ENCODE measurements around the gene MEP1A.

Gene MEP1A

GRCh38 chr6:46796848-46797580 lies 3.8 kb downstream of the MEP1A start:
- POLR2A ChIA-PET, result no interaction called here
- H3K4me3 ChIP-seq (ENCODE audit: low read depth, low read length), result no peak overlapping the region
- no peak for TF ChIP-seq CTCF (IDR thresholded peaks at IDR 0.05; ENCODE audit: insufficient read depth, low read length, missing control alignments)
- CTCF ChIA-PET, result interaction anchor here (1.0 kb wide), 1 partner anchor 14 kb away, joined by 3 read pairs; no protein-coding TSS in a partner anchor
- DNase-seq (ENCODE audit: low read depth, low spot score), result no peak

GRCh38 chr6:46799657-46800056 lies 6.5 kb downstream of the MEP1A start:
- H3K4me3 ChIP-seq (ENCODE audit: low read depth, low read length), result no peak overlapping the region
- DNase-seq (ENCODE audit: low read depth, low spot score), result no peak
- POLR2A ChIA-PET, result no interaction called here
- no peak for TF ChIP-seq CTCF (IDR thresholded peaks at IDR 0.05; ENCODE audit: insufficient read depth, low read length, missing control alignments)
- CTCF ChIA-PET, result no interaction called here

- ChIA-PET POLR2A (no interaction called here), CTCF (interaction anchor here (0.9 kb wide), 1 partner anchor 40 kb away, joined by 3 read pairs; no protein-coding TSS in a partner anchor)
- TF ChIP-seq CTCF (IDR thresholded peaks at IDR 0.05; ENCODE audit: insufficient read depth, low read length, missing control alignments), result no peak
- no peak overlapping the region for H3K4me3 ChIP-seq (ENCODE audit: low read depth, low read length)
- DNase-seq (ENCODE audit: low read depth, low spot score), result no peak
Measured at GRCh38 chr6:46808806-46809205, 15.6 kb downstream of the MEP1A start.

- POLR2A ChIA-PET, result no interaction called here
- TF ChIP-seq CTCF (IDR thresholded peaks at IDR 0.05; ENCODE audit: insufficient read depth, low read length, missing control alignments), result no peak
- no peak overlapping the region for H3K4me3 ChIP-seq (ENCODE audit: low read depth, low read length)
- CTCF ChIA-PET, result no interaction called here
- no peak for DNase-seq (ENCODE audit: low read depth, low spot score)
Measured at GRCh38 chr6:46815130-46815529, 21.9 kb downstream of the MEP1A start.

- POLR2A ChIA-PET, result no interaction called here
- CTCF ChIA-PET, result no interaction called here
- no peak for DNase-seq (ENCODE audit: low read depth, low spot score)
- no peak for TF ChIP-seq CTCF (IDR thresholded peaks at IDR 0.05; ENCODE audit: insufficient read depth, low read length, missing control alignments)
- H3K4me3 ChIP-seq (ENCODE audit: low read depth, low read length), result no peak overlapping the region
Measured at GRCh38 chr6:46816626-46817025, 23.4 kb downstream of the MEP1A start.

GRCh38 chr6:46819561-46819960 lies 26.4 kb downstream of the MEP1A start:
- POLR2A ChIA-PET, result no interaction called here
- no peak for TF ChIP-seq CTCF (IDR thresholded peaks at IDR 0.05; ENCODE audit: insufficient read depth, low read length, missing control alignments)
- H3K4me3 ChIP-seq (ENCODE audit: low read depth, low read length), result no peak overlapping the region
- CTCF ChIA-PET, result interaction anchor here (0.8 kb wide), 1 partner anchor 34 kb away, joined by 3 read pairs; no protein-coding TSS in a partner anchor
- no peak for DNase-seq (ENCODE audit: low read depth, low spot score)
